Cardiac muscle cell (in vitro differentiated cells and primary cell): Measurements from ENCODE around the gene PUS7L. TPM values are rescaled to one million over a fixed set of nuclear protein-coding genes. Genes with fewer than 3 reads are reported as not detected.

Source experiments
- DNase-seq, 2 donors: peaks; one replicate each; pipeline versions ENCODE4 v3.0.0 to v3.0.0-alpha.2; 2010 to 2017; ENCODE audit warnings: low read depth in 1 of 2, low spot score in 1 of 2
- H3K27ac ChIP-seq: fragments of 200-600 bp; sonication (generic); 2 replicates; pipeline ENCODE4 v1.5.1; 2016
- H3K27me3 ChIP-seq: fragments of 200-600 bp; sonication (generic); 2 replicates; pipeline ENCODE4 v1.6.0; 2016; ENCODE audit warnings: control low read depth
- H3K36me3 ChIP-seq: fragments of 200-600 bp; sonication (generic); 2 replicates; pipeline ENCODE4 v1.5.1; 2016; ENCODE audit warnings: control low read depth
- H3K4me1 ChIP-seq: fragments of 200-600 bp; sonication (generic); 2 replicates; pipeline ENCODE4 v1.8.1; 2017; ENCODE audit warnings: low read depth, mild to moderate bottlenecking, mixed run types
- H3K4me3 ChIP-seq: fragments of 200-600 bp; sonication (generic); 2 replicates; pipeline ENCODE4 v1.5.1; 2016; ENCODE audit warnings: mild to moderate bottlenecking
- H3K9me3 ChIP-seq: fragments of 200-600 bp; sonication (generic); 2 replicates; pipeline ENCODE4 v1.5.1; 2017; ENCODE audit warnings: low read depth, mild to moderate bottlenecking, control low read depth
- CTCF ChIP-seq: IDR thresholded peaks from 2 replicates; pipeline ENCODE4 v1.5.1; 2012; ENCODE audit warnings: low read depth, mild to moderate bottlenecking, low read length
- polyA plus RNA-seq: library from polyadenylated mRNA; unstranded; fragments of >200 nt; fragmentation: Nextera tagmentation; extraction: Ambion mirVana; gene quantifications from 2 replicates; pipeline ENCODE4 v1.2.1, GENCODE V29; 2016
- total RNA-seq: library from RNA; depleted of rRNA; stranded (reverse); fragments of >200 nt; gene quantifications from 2 replicates; pipeline ENCODE4 v1.2.3, GENCODE V29; 2016

Gene PUS7L
- total and polyA plus RNA-seq, 2 experiments from 2014 or later, result 1.1 TPM; not detected in 1

GRCh38 chr12:43776498-43776897, 17.9 kb upstream of the PUS7L start:
- no peak overlapping the region for H3K4me3 ChIP-seq
- H3K4me1 ChIP-seq, result no peaks in the 10 kb centered on the region
- H3K9me3 ChIP-seq, result no peaks in the 10 kb centered on the region
- peak; percentile 47 to 53 for DNase-seq
- no peak overlapping the region for H3K27ac ChIP-seq
- no peaks in the 10 kb centered on the region for H3K27me3 ChIP-seq
- H3K36me3 ChIP-seq, result no peaks in the 10 kb centered on the region
- peak; percentile 35 for TF ChIP-seq CTCF

GRCh38 chr12:43766291-43766690, 7.7 kb upstream of the PUS7L start:
- no peak overlapping the region for H3K27ac ChIP-seq

GRCh38 chr12:43764528-43764927, 5.9 kb upstream of the PUS7L start:
- Histone ChIP-seq H3K27ac (no peak overlapping the region), H3K36me3 (no peaks in the 10 kb centered on the region), H3K4me3 (no peak overlapping the region), H3K27me3 (no peaks in the 10 kb centered on the region), H3K9me3 (no peaks in the 10 kb centered on the region), H3K4me1 (no peaks in the 10 kb centered on the region)
- no peak for DNase-seq
- no peak for TF ChIP-seq CTCF

More at GRCh38 chr12:43766291-43766690, 7.7 kb upstream of the PUS7L start:
- Histone ChIP-seq H3K27me3 (no peaks in the 10 kb centered on the region), H3K4me3 (no peak overlapping the region), H3K4me1 (no peaks in the 10 kb centered on the region), H3K9me3 (no peaks in the 10 kb centered on the region), H3K36me3 (no peaks in the 10 kb centered on the region)
- TF ChIP-seq CTCF, result no peak
- peak in 1 of 2 donors; percentile 23 for DNase-seq

GRCh38 chr12:43763769-43764168, 5.2 kb upstream of the PUS7L start:
- H3K4me1 ChIP-seq, result no peaks in the 10 kb centered on the region
- no peak overlapping the region for H3K27ac ChIP-seq
- no peaks in the 10 kb centered on the region for H3K9me3 ChIP-seq
- H3K4me3 ChIP-seq, result no peak overlapping the region
- DNase-seq, result no peak
- no peaks in the 10 kb centered on the region for H3K36me3 ChIP-seq
- TF ChIP-seq CTCF, result no peak
- no peaks in the 10 kb centered on the region for H3K27me3 ChIP-seq

- TF ChIP-seq CTCF, result no peak
- Histone ChIP-seq H3K4me1 (no peaks in the 10 kb centered on the region), H3K4me3 (no peak overlapping the region), H3K27ac (no peak overlapping the region), H3K9me3 (no peaks in the 10 kb centered on the region), H3K36me3 (no peaks in the 10 kb centered on the region), H3K27me3 (no peaks in the 10 kb centered on the region)
- DNase-seq, result no peak
These were observed 4.0 kb upstream of the PUS7L start for GRCh38 chr12:43762596-43762995.

- no peak for DNase-seq
- no peaks in the 10 kb centered on the region for H3K4me1 ChIP-seq
- H3K9me3 ChIP-seq, result no peaks in the 10 kb centered on the region
- no peak overlapping the region for H3K27ac ChIP-seq
- no peaks in the 10 kb centered on the region for H3K27me3 ChIP-seq
- no peaks in the 10 kb centered on the region for H3K36me3 ChIP-seq
- TF ChIP-seq CTCF, result no peak
- H3K4me3 ChIP-seq, result no peak overlapping the region
These were observed 2.9 kb upstream of the PUS7L start for GRCh38 chr12:43761500-43761899.
